GM20000 (cell line): Measurements from ENCODE around the gene EDN2.

ENCODE experiments used
- DNase-seq: peaks from one replicate; pipeline ENCODE4 v3.0.0; 2012; ENCODE audit warnings: low spot score
- CTCF ChIP-seq: IDR thresholded peaks from 2 replicates; pipeline ENCODE4 v1.5.1; 2012; ENCODE audit warnings: mild to moderate bottlenecking, control low read depth; ENCODE audit errors: extremely low read depth, missing control alignments

The EDN2 gene

GRCh38 chr1:41432481-41433280 is 51.8 kb downstream of the EDN2 start:
- DNase-seq: peak; percentile 86
- peak; percentile 94 for TF ChIP-seq CTCF

GRCh38 chr1:41431490-41432350 is 52.8 kb downstream of the EDN2 start:
- DNase-seq: no peak
- no peak for TF ChIP-seq CTCF

GRCh38 chr1:41430582-41430981 is 53.9 kb downstream of the EDN2 start:
- TF ChIP-seq CTCF: no peak
- no peak for DNase-seq

GRCh38 chr1:41430069-41430468 is 54.4 kb downstream of the EDN2 start:
- no peak for DNase-seq
- no peak for TF ChIP-seq CTCF

- DNase-seq: no peak
- no peak for TF ChIP-seq CTCF
Observed at GRCh38 chr1:41429641-41430035, 54.8 kb downstream of the EDN2 start.
